ENCODE measurements around the gene ATAD3B.

GRCh38 chr1:1421907-1422464, 49.6 kb upstream of the ATAD3B start:
- TF ChIP-seq CTCF (tag by site-specific recombination; IDR thresholded peaks at IDR 0.05) (no peak), PATZ1 (tag by site-specific recombination; IDR thresholded peaks at IDR 0.05) (no peak), ZNF704 (tag by site-specific recombination; IDR thresholded peaks at IDR 0.05) (no peak), ZNF169 (tag by site-specific recombination; IDR thresholded peaks at IDR 0.05) (no peak), ZNF530 (tag by site-specific recombination; IDR thresholded peaks at IDR 0.05; ENCODE audit: low read depth) (no peak), ZBTB7A (tag by site-specific recombination; IDR thresholded peaks at IDR 0.05; ENCODE audit: low read depth) (no peak), ZNF404 (tag by site-specific recombination; IDR thresholded peaks at IDR 0.05) (no peak), ZNF518A (tag by site-specific recombination; conservative IDR thresholded peaks at IDR 0.05; ENCODE audit: low read depth) (no peak), YY1 (tag by site-specific recombination; IDR thresholded peaks at IDR 0.05) (no peak), REPIN1 (tag by site-specific recombination; IDR thresholded peaks at IDR 0.05; ENCODE audit: low read depth) (no peak), ZBTB49 (tag by site-specific recombination; IDR thresholded peaks at IDR 0.05; ENCODE audit: low read depth) (no peak)

Data from HEK293 (cell line).